Activated CD8-positive, alpha-beta T cell treated with anti-CD3 and anti-CD28 coated beads, Interleukin-2, amount 10 ng/mL, durations not matched to agents 7 days and 5 days (primary cell): ENCODE results near the gene ATXN1. TPM values are rescaled to one million over a fixed set of nuclear protein-coding genes. Genes with fewer than 3 reads are reported as not detected.
"Not testable (repeated sequence)": the region's sequence is repeated elsewhere in the genome, so short reads cannot be mapped to it uniquely, and the experiment has no call there.

ENCODE experiments used
- ATAC-seq: fragments of 150-1000 bp; cut with Tn5 transposase; one replicate; pipeline ENCODE4 v1.10.0; 2021; ENCODE audit warnings: moderate library complexity
- CTCF ChIA-PET: fragments of 350-600 bp; sonication (Branson Sonifier 250); formaldehyde crosslinking; loops from one replicate; lab custom pipeline; 2021; ENCODE audit warnings: antibody characterized with exemption; lab: Charles Lee
- POLR2A ChIA-PET: fragments of 350-600 bp; sonication (Branson Sonifier 250); formaldehyde crosslinking; loops from one replicate; lab custom pipeline; 2021; ENCODE audit warnings: antibody characterized with exemption; lab: Charles Lee
- DNase-seq: peaks from one replicate; pipeline ENCODE4 v3.0.0-alpha.2; 2020
- H3K27ac Mint-ChIP-seq: one replicate; pipeline ENCODE4 v1.8.0; 2021; ENCODE audit warnings: mild to moderate bottlenecking, mixed read lengths
- H3K27me3 Mint-ChIP-seq: one replicate; pipeline ENCODE4 v1.8.0; 2021; ENCODE audit warnings: low read depth, mixed read lengths
- H3K36me3 Mint-ChIP-seq: one replicate; pipeline ENCODE4 v1.8.0; 2021; ENCODE audit warnings: low read depth, mixed read lengths
- H3K4me1 Mint-ChIP-seq: one replicate; pipeline ENCODE4 v1.8.0; 2021; ENCODE audit warnings: low read depth, mixed read lengths
- H3K4me3 Mint-ChIP-seq: one replicate; pipeline ENCODE4 v1.8.0; 2021; ENCODE audit warnings: mild to moderate bottlenecking, mixed read lengths
- H3K9me3 Mint-ChIP-seq: one replicate; pipeline ENCODE4 v1.8.0; 2022; ENCODE audit warnings: mixed read lengths; ENCODE audit not compliant: insufficient read depth
- total RNA-seq, 2 experiments: library from RNA; stranded (reverse); gene quantifications; one replicate each; pipeline ENCODE4 v1.2.3, GENCODE V29; 2021

The ATXN1 gene
- total RNA-seq, 2 experiments from 2014 or later: 36.7 to 42.9 TPM

GRCh38 chr6:16412982-16413381, 348.3 kb downstream of the ATXN1 start:
- H3K36me3 Mint-ChIP-seq: peaks cover 7% of the 10 kb centered on the region
- DNase-seq (no peak), ATAC-seq (no peak)
- peaks cover 29% of the 10 kb centered on the region for H3K4me1 Mint-ChIP-seq
- H3K4me3 Mint-ChIP-seq: peak overlapping the region; percentile 67
- POLR2A ChIA-PET: no interaction called here
- no peaks in the 10 kb centered on the region for H3K9me3 Mint-ChIP-seq
- CTCF ChIA-PET: interaction anchor here (1.2 to 5.2 kb wide), 8 partner anchors 7 to 358 kb away, joined by 3 to 33 read pairs (median 6); partner anchors contain the start of gene ATXN1
- no peaks in the 10 kb centered on the region for H3K27me3 Mint-ChIP-seq
- H3K27ac Mint-ChIP-seq: peak overlapping the region; percentile 77

DNA sequence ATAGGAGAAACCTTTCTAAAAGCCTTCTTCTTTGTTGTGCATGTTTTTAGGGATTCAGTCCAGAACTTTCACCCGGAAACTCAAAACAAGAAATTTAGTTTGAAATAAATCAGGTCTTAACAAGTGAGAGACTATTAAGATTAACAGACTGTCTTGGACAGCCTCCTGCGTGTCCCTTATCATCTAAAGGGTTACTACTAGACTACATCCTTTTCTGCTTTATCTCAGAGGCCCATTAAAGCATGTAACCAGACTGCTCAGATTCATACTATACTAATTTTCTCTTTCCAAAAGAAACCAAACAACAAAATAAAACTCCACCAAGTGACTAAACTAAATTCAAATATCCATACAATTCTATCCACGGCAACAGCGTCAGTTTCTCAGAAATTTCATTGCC, 349.1 kb downstream of the ATXN1 start:
- Mint-ChIP-seq H3K27ac (no peak overlapping the region), H3K9me3 (no peaks in the 10 kb centered on the region), H3K4me1 (peaks cover 29% of the 10 kb centered on the region), H3K27me3 (no peaks in the 10 kb centered on the region), H3K4me3 (no peak overlapping the region), H3K36me3 (peaks cover 11% of the 10 kb centered on the region)
- ATAC-seq (no peak), DNase-seq (no peak)
- POLR2A ChIA-PET: no interaction called here
- CTCF ChIA-PET: interaction anchor here (1.2 to 5.2 kb wide), 5 partner anchors 7 to 350 kb away, joined by 4 to 33 read pairs (median 5); partner anchors contain the start of gene ATXN1

GRCh38 chr6:16409531-16410441, 351.5 kb downstream of the ATXN1 start:
- DNase-seq (peak; percentile 72), ATAC-seq (peak; percentile 82)
- Mint-ChIP-seq H3K27ac (no peak overlapping the region), H3K4me1 (peaks cover 38% of the 10 kb centered on the region), H3K9me3 (no peaks in the 10 kb centered on the region), H3K27me3 (no peaks in the 10 kb centered on the region), H3K4me3 (no peak overlapping the region), H3K36me3 (peaks cover 9% of the 10 kb centered on the region)
- ChIA-PET POLR2A (no interaction called here), CTCF (interaction anchor here (0.5 to 5.2 kb wide), 25 partner anchors 9 to 1391 kb away, joined by 3 to 33 read pairs (median 4); partner anchors contain the start of gene ATXN1)

DNA sequence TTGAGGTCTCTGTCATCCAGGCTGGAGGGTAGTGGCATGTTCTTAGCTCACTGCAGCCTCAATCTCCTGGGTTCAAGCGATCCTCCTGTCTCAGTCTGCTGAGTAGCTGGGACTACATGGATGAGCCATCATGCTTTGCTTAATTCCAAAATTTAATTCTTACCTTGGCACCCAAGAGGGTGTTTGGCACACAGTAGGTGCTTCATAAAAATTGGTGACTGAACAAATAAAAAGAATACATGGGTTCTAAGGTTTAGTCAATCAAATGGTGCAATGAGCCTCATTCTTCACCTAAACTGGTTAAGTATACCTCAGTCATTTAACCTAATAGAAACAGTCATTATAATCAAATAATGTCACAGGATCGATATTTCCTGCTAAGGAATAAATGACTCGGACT, 352.5 kb downstream of the ATXN1 start:
- ATAC-seq: no peak
- Mint-ChIP-seq H3K27me3 (no peaks in the 10 kb centered on the region), H3K4me3 (no peak overlapping the region), H3K27ac (no peak overlapping the region), H3K4me1 (peaks cover 38% of the 10 kb centered on the region), H3K9me3 (no peaks in the 10 kb centered on the region), H3K36me3 (peaks cover 9% of the 10 kb centered on the region)
- no peak for DNase-seq
- ChIA-PET CTCF (interaction anchor here (1.0 to 5.2 kb wide), 11 partner anchors 11 to 355 kb away, joined by 3 to 33 read pairs (median 6); partner anchors contain the start of gene ATXN1), POLR2A (no interaction called here)

GRCh38 chr6:16406966-16407365, 354.3 kb downstream of the ATXN1 start:
- ChIA-PET POLR2A (interaction anchor here (1.2 kb wide), 1 partner anchor 356 kb away, joined by 3 read pairs; no protein-coding TSS in a partner anchor), CTCF (interaction anchor here (1.3 to 2.6 kb wide), 7 partner anchors 13 to 356 kb away, joined by 4 to 8 read pairs (median 5); partner anchors contain the start of gene ATXN1)
- ATAC-seq: no peak
- no peak for DNase-seq
- no peak overlapping the region for H3K27ac Mint-ChIP-seq
- no peaks in the 10 kb centered on the region for H3K9me3 Mint-ChIP-seq
- peaks cover 11% of the 10 kb centered on the region for H3K36me3 Mint-ChIP-seq
- no peak overlapping the region for H3K4me3 Mint-ChIP-seq
- peaks cover 30% of the 10 kb centered on the region for H3K4me1 Mint-ChIP-seq
- no peaks in the 10 kb centered on the region for H3K27me3 Mint-ChIP-seq

DNA sequence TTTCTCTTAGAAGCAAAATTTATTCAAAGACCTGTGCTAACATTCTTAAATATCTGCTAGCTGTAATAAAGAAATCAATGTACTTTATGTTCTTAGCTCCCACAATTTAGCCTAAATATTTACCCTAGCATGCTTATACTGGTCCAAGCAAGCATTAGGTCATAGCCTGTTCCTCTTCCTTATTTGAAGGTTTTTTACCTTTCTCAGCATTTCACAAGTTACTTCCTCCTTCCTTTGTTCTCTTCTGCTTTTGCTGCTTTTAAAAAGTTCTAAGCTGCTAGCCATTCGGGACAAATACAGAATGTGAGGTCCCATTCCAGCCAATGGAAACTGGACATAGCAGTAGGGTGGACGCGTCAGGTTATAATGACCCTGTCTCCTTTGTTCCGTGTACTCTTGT, 354.7 kb downstream of the ATXN1 start:
- POLR2A ChIA-PET, H3K4me3 Mint-ChIP-seq, H3K27ac Mint-ChIP-seq, H3K27me3 Mint-ChIP-seq, DNase-seq, H3K9me3 Mint-ChIP-seq, ATAC-seq: not testable (repeated sequence)
- H3K36me3 Mint-ChIP-seq: peaks cover 14% of the 10 kb centered on the region
- CTCF ChIA-PET: interaction anchor here (1.2 to 2.6 kb wide), 6 partner anchors 14 to 355 kb away, joined by 3 to 8 read pairs (median 4); partner anchors contain the start of gene ATXN1
- peaks cover 30% of the 10 kb centered on the region for H3K4me1 Mint-ChIP-seq

DNA sequence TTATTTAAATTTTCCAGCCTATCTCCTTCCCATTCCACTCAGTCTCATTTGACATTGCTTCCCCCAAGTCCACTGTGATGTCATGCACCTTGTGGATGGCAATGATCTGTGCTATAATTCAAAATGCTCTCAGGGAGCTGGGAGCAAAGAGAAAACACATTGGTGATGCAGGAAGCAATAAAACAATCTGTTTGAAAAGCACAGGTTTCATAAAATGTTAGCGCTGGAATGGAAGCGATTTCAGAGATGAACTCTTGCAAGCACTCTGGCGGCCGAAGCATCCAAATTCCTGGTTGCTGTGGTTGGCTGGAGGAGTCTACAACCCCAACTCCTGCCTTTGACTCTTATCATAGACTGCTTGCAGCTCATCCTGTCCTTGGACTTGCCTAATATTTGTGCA, 355.9 kb downstream of the ATXN1 start:
- Mint-ChIP-seq H3K9me3 (no peaks in the 10 kb centered on the region), H3K4me3 (no peak overlapping the region), H3K27me3 (no peaks in the 10 kb centered on the region), H3K4me1 (peaks cover 30% of the 10 kb centered on the region), H3K27ac (no peak overlapping the region), H3K36me3 (peaks cover 14% of the 10 kb centered on the region)
- DNase-seq (no peak), ATAC-seq (no peak)
- CTCF ChIA-PET: interaction anchor here (0.7 to 2.6 kb wide), 4 partner anchors 15 to 109 kb away, joined by 3 to 8 read pairs (median 4); no protein-coding TSS in a partner anchor
- POLR2A ChIA-PET: no interaction called here

GRCh38 chr6:16404456-16404855, 356.8 kb downstream of the ATXN1 start:
- DNase-seq (no peak), ATAC-seq (no peak)
- no peak overlapping the region for H3K4me3 Mint-ChIP-seq
- H3K27me3 Mint-ChIP-seq: no peaks in the 10 kb centered on the region
- CTCF ChIA-PET: interaction anchor here (1.0 to 1.6 kb wide), 4 partner anchors 8 to 366 kb away, joined by 3 to 8 read pairs (median 4); no protein-coding TSS in a partner anchor
- peaks cover 22% of the 10 kb centered on the region for H3K4me1 Mint-ChIP-seq
- H3K27ac Mint-ChIP-seq: peak overlapping the region; percentile 45
- POLR2A ChIA-PET: no interaction called here
- peaks cover 13% of the 10 kb centered on the region for H3K36me3 Mint-ChIP-seq
- H3K9me3 Mint-ChIP-seq: no peaks in the 10 kb centered on the region

GRCh38 chr6:16403831-16404230, 357.4 kb downstream of the ATXN1 start:
- Mint-ChIP-seq H3K9me3 (no peaks in the 10 kb centered on the region), H3K4me1 (peaks cover 19% of the 10 kb centered on the region), H3K27me3 (no peaks in the 10 kb centered on the region), H3K36me3 (peaks cover 13% of the 10 kb centered on the region), H3K27ac (no peak overlapping the region), H3K4me3 (no peak overlapping the region)
- ChIA-PET CTCF (interaction anchor here (1.0 to 1.6 kb wide), 8 partner anchors 9 to 367 kb away, joined by 3 to 8 read pairs (median 3); no protein-coding TSS in a partner anchor), POLR2A (no interaction called here)
- DNase-seq (no peak), ATAC-seq (no peak)

- Mint-ChIP-seq H3K27me3 (no peaks in the 10 kb centered on the region), H3K27ac (no peak overlapping the region), H3K4me3 (no peak overlapping the region), H3K9me3 (no peaks in the 10 kb centered on the region), H3K4me1 (peaks cover 19% of the 10 kb centered on the region), H3K36me3 (peaks cover 8% of the 10 kb centered on the region)
- no peak for ATAC-seq
- ChIA-PET POLR2A (interaction anchor here (0.9 kb wide), 1 partner anchor 34 kb away, joined by 3 read pairs; no protein-coding TSS in a partner anchor), CTCF (interaction anchor here (0.6 to 1.6 kb wide), 4 partner anchors 12 to 366 kb away, joined by 3 to 8 read pairs (median 3); no protein-coding TSS in a partner anchor)
- DNase-seq: no peak
Measured at GRCh38 chr6:16402581-16402900, 358.7 kb downstream of the ATXN1 start.

GRCh38 chr6:16400248-16400760, 361.0 kb downstream of the ATXN1 start:
- no peaks in the 10 kb centered on the region for H3K27me3 Mint-ChIP-seq
- no peak overlapping the region for H3K27ac Mint-ChIP-seq
- peaks cover 14% of the 10 kb centered on the region for H3K4me1 Mint-ChIP-seq
- ATAC-seq: no peak
- ChIA-PET CTCF (interaction anchor here (1.1 to 1.4 kb wide), 2 partner anchors 10 to 67 kb away, joined by 3 to 4 read pairs; no protein-coding TSS in a partner anchor), POLR2A (no interaction called here)
- peaks cover 6% of the 10 kb centered on the region for H3K36me3 Mint-ChIP-seq
- H3K4me3 Mint-ChIP-seq: no peak overlapping the region
- DNase-seq: no peak
- no peaks in the 10 kb centered on the region for H3K9me3 Mint-ChIP-seq
